ENCODE measurements around the gene LRRC7.

DNA sequence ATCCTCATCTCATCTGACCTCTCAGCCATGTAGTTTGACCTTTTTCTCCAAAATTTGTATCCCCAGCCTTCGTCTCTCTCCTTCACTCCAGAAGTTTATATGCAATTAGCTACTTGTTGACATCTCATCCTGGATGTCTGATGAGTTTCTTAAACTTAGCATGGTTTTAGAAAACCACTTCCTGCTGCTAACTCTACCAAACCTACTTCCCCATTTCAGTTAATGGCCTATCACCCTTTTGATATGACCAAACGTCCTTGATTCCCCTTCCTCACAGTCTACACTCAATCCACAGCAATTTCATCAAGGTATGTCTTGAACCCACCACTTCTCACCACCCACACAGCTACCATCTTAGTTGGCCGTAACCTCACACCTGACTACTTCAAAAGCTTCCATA lies 515.8 kb downstream of the LRRC7 start:
- TF ChIP-seq, protein P1, sequence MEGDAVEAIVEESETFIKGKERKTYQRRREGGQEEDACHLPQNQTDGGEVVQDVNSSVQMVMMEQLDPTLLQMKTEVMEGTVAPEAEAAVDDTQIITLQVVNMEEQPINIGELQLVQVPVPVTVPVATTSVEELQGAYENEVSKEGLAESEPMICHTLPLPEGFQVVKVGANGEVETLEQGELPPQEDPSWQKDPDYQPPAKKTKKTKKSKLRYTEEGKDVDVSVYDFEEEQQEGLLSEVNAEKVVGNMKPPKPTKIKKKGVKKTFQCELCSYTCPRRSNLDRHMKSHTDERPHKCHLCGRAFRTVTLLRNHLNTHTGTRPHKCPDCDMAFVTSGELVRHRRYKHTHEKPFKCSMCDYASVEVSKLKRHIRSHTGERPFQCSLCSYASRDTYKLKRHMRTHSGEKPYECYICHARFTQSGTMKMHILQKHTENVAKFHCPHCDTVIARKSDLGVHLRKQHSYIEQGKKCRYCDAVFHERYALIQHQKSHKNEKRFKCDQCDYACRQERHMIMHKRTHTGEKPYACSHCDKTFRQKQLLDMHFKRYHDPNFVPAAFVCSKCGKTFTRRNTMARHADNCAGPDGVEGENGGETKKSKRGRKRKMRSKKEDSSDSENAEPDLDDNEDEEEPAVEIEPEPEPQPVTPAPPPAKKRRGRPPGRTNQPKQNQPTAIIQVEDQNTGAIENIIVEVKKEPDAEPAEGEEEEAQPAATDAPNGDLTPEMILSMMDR (IDR thresholded peaks at IDR 0.05; ENCODE audit: poor library complexity), result no peak
- no peak for TF ChIP-seq EZH2 (IDR thresholded peaks at IDR 0.05; ENCODE audit: borderline replicate concordance)
